ENCODE data around the gene HACD1. TPM values are rescaled to one million over a fixed set of nuclear protein-coding genes. Genes with fewer than 3 reads are reported as not detected.

The HACD1 gene
- total RNA-seq, 2 donors from 2014 or later = 101 to 143 TPM

DNA sequence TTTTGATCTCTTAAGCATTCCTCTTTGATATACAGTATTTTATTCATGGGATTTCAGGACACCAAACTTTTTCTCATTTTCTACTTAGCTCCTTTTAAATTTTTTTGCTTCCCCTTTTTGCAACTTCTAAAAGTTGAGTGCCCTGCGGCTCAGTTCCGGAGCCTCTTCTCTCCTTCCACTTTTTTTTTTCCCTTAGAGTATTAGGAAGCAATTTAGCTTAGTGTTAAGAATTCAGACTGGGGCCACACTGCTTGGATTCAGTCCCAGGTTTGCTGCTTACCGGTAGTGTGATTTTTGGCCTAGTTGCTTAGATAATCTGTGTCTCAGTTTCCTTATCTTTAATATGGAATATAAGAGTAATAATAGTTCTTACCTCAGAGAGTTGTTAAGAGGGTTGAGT, 30.2 kb upstream of the HACD1 start:
- Histone ChIP-seq H3K27me3 (peaks cover 0 to 4% of the 10 kb centered on the region in 2 donors), H3K4me3 (peak overlapping the region; percentile 4 to 18), H3K4me1 (peaks cover 0 to 69% of the 10 kb centered on the region in 2 donors), H3K27ac (peak overlapping the region; percentile 47 to 96), H3K36me3 (no peaks in the 10 kb centered on the region), H3K9me3 (no peaks in the 10 kb centered on the region)
- no peak for DNase-seq (ENCODE audit: low spot score)
- TF ChIP-seq, protein P1, sequence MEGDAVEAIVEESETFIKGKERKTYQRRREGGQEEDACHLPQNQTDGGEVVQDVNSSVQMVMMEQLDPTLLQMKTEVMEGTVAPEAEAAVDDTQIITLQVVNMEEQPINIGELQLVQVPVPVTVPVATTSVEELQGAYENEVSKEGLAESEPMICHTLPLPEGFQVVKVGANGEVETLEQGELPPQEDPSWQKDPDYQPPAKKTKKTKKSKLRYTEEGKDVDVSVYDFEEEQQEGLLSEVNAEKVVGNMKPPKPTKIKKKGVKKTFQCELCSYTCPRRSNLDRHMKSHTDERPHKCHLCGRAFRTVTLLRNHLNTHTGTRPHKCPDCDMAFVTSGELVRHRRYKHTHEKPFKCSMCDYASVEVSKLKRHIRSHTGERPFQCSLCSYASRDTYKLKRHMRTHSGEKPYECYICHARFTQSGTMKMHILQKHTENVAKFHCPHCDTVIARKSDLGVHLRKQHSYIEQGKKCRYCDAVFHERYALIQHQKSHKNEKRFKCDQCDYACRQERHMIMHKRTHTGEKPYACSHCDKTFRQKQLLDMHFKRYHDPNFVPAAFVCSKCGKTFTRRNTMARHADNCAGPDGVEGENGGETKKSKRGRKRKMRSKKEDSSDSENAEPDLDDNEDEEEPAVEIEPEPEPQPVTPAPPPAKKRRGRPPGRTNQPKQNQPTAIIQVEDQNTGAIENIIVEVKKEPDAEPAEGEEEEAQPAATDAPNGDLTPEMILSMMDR (IDR thresholded peaks at IDR 0.05) = no peak

GRCh38 chr10:17645621-17646345, 28.6 kb upstream of the HACD1 start:
- peaks cover 0 to 56% of the 10 kb centered on the region in 2 donors for H3K4me1 ChIP-seq

DNA sequence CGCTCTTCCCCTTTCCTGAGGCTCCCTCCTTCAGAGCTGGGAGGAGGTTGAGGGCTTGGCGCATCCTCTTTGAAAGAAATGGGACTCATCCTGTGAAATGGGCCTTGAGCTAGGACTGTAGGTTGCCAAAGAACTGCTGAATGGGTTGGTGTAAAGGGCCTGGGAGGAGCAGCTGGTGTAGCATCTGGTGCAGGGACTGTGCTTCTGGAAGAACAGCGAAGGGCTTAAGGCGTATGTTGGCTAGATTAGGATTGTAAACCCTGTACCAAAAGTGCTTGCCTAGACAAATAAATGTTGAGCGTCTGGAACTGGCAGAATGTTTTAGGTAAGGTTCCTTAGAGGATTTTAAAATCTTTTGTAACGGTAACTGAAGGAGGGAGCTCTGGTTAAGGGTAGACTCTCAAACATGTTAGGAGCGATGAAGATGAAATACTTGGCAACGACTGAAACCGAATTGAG, 27.3 kb upstream of the HACD1 start:
- H3K4me1 ChIP-seq = peaks cover 0 to 44% of the 10 kb centered on the region in 2 donors
- TF ChIP-seq, protein P1 (IDR thresholded peaks at IDR 0.05) = no peak

More at GRCh38 chr10:17645621-17646345, 28.6 kb upstream of the HACD1 start:
- no peak for DNase-seq (ENCODE audit: low spot score)
- TF ChIP-seq, protein P1 (IDR thresholded peaks at IDR 0.05) = no peak
- Histone ChIP-seq H3K4me3 (peak overlapping the region; percentile 87 to 91), H3K36me3 (no peaks in the 10 kb centered on the region), H3K9me3 (no peaks in the 10 kb centered on the region), H3K27ac (peak overlapping the region; percentile 95 to 96), H3K27me3 (peaks cover 0 to 4% of the 10 kb centered on the region in 2 donors)

DNA sequence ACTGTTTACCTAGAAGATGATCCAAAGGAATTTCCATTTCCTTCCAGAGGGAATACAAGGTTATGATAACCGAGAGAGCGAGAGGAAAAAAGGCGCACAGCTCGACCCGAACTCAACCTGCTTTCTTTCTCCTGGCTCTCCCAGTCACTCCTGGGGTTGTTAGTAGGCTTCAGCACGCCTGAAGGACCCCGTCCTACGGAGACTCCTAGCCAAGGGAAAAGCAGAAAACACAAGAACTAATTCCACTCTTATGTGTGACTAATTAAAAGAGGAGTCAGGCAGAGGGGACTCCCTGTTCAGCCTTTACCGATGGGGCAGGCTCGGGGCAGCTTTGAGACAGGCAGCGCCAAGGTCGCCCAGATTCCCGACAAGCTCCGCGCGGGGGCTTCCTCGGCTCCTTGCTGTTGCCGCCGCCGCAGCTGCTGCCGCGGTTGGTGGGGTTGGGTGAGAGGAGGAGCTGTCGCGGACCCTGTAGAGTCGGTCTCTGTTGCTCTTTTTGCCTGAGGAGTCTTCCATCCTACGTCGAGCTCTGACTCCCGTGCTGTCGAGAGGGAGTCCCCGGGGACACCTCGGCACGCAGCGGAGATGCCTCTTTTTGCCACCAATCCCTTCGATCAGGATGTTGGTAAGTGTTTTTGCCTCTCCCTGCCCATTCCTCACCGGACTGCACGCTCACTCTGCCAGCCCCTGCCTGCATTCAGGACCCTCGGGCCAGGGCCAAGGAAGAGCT, 26.7 kb upstream of the HACD1 start, which contains the start of gene STAM:
TSS of gene STAM (plus strand) at position 397 of the 730 bp plus-strand sequence. CDS start at position 586, 189 bp downstream.
- H3K27me3 ChIP-seq = peaks cover 0 to 4% of the 10 kb centered on the region in 2 donors
- peak within 1 kb of the TSS; percentile 95 to 96 for H3K27ac ChIP-seq
- peak within 1 kb of the TSS; percentile 87 to 91 for H3K4me3 ChIP-seq
- H3K36me3 ChIP-seq = no peaks in the 10 kb centered on the region
- DNase-seq (ENCODE audit: low spot score) = peak; percentile 86
- peaks cover 0 to 43% of the 10 kb centered on the region in 2 donors for H3K4me1 ChIP-seq
- no peaks in the 10 kb centered on the region for H3K9me3 ChIP-seq
- TF ChIP-seq, protein P1 (IDR thresholded peaks at IDR 0.05) = no peak

More for the DNA sequence above, 27.3 kb upstream of the HACD1 start:
- Histone ChIP-seq H3K4me3 (peak overlapping the region; percentile 87 to 91), H3K27ac (peak overlapping the region; percentile 95 to 96), H3K36me3 (no peaks in the 10 kb centered on the region), H3K27me3 (peaks cover 0 to 4% of the 10 kb centered on the region in 2 donors), H3K9me3 (no peaks in the 10 kb centered on the region)
- no peak for DNase-seq (ENCODE audit: low spot score)

DNA sequence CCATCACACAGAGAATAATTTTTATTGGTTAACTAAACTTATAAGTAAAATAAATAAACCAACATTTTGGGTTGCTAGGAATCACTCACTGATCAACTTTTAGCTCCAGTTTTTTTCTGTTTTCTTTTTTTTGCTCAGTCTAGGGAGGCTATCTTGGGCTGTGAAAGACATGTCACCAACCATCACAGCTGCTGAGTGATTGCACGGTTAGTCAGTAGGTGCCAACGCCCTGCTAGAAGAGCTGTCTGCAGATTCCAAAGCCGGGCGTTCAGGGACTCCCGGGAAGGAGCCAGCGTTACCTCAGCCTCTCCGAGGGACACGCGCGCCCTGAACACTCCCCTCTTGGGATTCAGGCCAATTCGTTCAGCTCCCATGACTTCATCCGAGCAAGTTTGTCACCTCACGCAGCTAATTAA, 26.2 kb upstream of the HACD1 start:
- Histone ChIP-seq H3K9me3 (no peaks in the 10 kb centered on the region), H3K4me1 (peaks cover 0 to 37% of the 10 kb centered on the region in 2 donors), H3K36me3 (no peaks in the 10 kb centered on the region), H3K27ac (peak overlapping the region; percentile 95 to 96), H3K27me3 (peaks cover 0 to 4% of the 10 kb centered on the region in 2 donors), H3K4me3 (peak overlapping the region; percentile 87 to 91)
- TF ChIP-seq, protein P1 (IDR thresholded peaks at IDR 0.05) = no peak
- peak; percentile 75 for DNase-seq (ENCODE audit: low spot score)

Measured in right atrium auricular region (tissue), 2 donors.